Heart right ventricle (tissue), 16 donors: ENCODE results near the gene LIMS1. TPM values are rescaled to one million over a fixed set of nuclear protein-coding genes. Genes with fewer than 3 reads are reported as not detected.
A peak's percentile ranks its signal among the peaks of the same experiment; 100 is the strongest.

ENCODE experiments used
- ATAC-seq, 8 donors: fragments of 200-7000 bp; cut with Tn5 transposase; one replicate each; pipeline ENCODE4 v1.9.1; 2020; ENCODE audit warnings: mild to moderate bottlenecking in 8 of 8, moderate library complexity in 8 of 8, moderate number of reproducible peaks in 1 of 8
- DNase-seq, 2 donors: peaks; one replicate each; pipeline ENCODE4 v3.0.0-alpha.2; 2020
- H3K27ac ChIP-seq, 10 donors: fragments of 200-600 bp; sonication (generic) in 2 of 10; one replicate each; pipeline versions ENCODE4 v1.5.0 to v1.8.0; 2020 to 2022; ENCODE audit warnings: mild to moderate bottlenecking in 3 of 10
- H3K27me3 ChIP-seq, 7 donors: fragments of 200-600 bp; one replicate each; pipeline ENCODE4 v1.8.0; 2021 to 2022; ENCODE audit warnings: mild to moderate bottlenecking in 2 of 7
- H3K36me3 ChIP-seq, 9 donors: fragments of 200-600 bp; sonication (generic) in 1 of 9; one replicate each; pipeline versions ENCODE4 v1.5.0 to v1.8.0; 2020 to 2022; ENCODE audit warnings: mild to moderate bottlenecking in 2 of 9
- H3K4me1 ChIP-seq, 9 donors: fragments of 200-600 bp; sonication (generic) in 1 of 9; one replicate each; pipeline versions ENCODE4 v1.5.0 to v1.8.0; 2020 to 2022; ENCODE audit warnings: mild to moderate bottlenecking in 4 of 9
- H3K4me3 ChIP-seq, 10 donors: fragments of 200-600 bp; sonication (generic) in 2 of 10; one replicate each; pipeline versions ENCODE4 v1.5.0 to v1.8.0; 2020 to 2022; ENCODE audit warnings: mild to moderate bottlenecking in 7 of 10, moderate library complexity in 2 of 10
- H3K9me3 ChIP-seq, 11 donors: fragments of 200-600 bp in 10 of 11; sonication (generic) in 2 of 11; one replicate each; pipeline versions ENCODE4 v1.5.0 to v1.8.0; 2013 to 2022; ENCODE audit warnings: mild to moderate bottlenecking in 2 of 11, control low read depth in 1 of 11, moderate library complexity in 1 of 11
- WGBS, 2 donors: extraction: QIAGEN DNeasy Blood & Tissue Kit; methylation state at CpG; one replicate each; pipeline ENCODE4 v1.1.7; 2013; ENCODE audit warnings: inconsistent platforms in 1 of 2; 5-methylcytosine and 5-hydroxymethylcytosine counted together
- intact Hi-C, 10 donors: fragments of 100-400 bp; cut with DNase I; formaldehyde crosslinking; loops; one replicate each; pipeline versions ENCODE4 v1.11.1 to v1.14.2; 2022
- long read RNA-seq, 3 donors: library from polyadenylated mRNA; unstranded; transcript quantifications; one replicate each; pipeline ENCODE4 v2.0.0, GENCODE V29; 2020 to 2021
- polyA plus RNA-seq, 2 donors: library from polyadenylated mRNA; stranded (reverse); fragments of 200-250 nt; gene quantifications; one replicate each; pipeline ENCODE4 v1.2.3, GENCODE V29; 2013
- total RNA-seq, 10 donors: library from RNA; stranded (reverse); fragmentation: NEBNext Ultra II Directional in 3 of 10; extraction: Animal tissue kit (Norgen Biotek cat#: 25700) in 3 of 10; gene quantifications; one replicate each; pipeline versions ENCODE4 v1.2.1 to v1.2.4, GENCODE V29; 2021 to 2023
- TF ChIP-seq, protein P1 (sequence below), 9 donors: fragments of 200-600 bp; sonication (generic) in 2 of 9; IDR thresholded peaks; one replicate each; pipeline versions ENCODE4 v1.5.0 to v1.8.0; 2021 to 2022; ENCODE audit warnings: antibody characterized with exemption in 9 of 9, mild to moderate bottlenecking in 5 of 9, moderate library complexity in 1 of 9
- donor health status: Arrhythmogenic right ventricular cardiomyopathy.
- donor health status: ischemic (EF 13 %, LVEDD 7.1; RV severe dilation, severe dysfunction).
- donor health status: healthy with polysubstance abuse.
- donor health status: DM: no; HTN: yes; CAD: no.
- donor health status: DM: no; HTN: no; CAD: no.
- donor health status: ischemic (EF 25% LVEDD 6.9; RV normal size, moderate dysfunction).
- donor health status: ischemic (EF 25% LVEDD 5.7; RV mildly dilated, moderate dysfunction).
- donor health status: healthy.
- donor health status: DM: yes; HTN: yes; CAD: no.
- donor health status: Ischemic cardiomyopathy.
- donor health status: ischemic (EF 35%, LVEDD 5.7; RV mildly dilated, moderate dysfunction).
- donor health status: nonischemic (EF 11% LVEDD 7.7; RV severe dilation, severe dysfunction).
- donor health status: DM: yes; HTN: yes; CAD: no.
- donor health status: PGD.
- donor health status: ischemic (EF 29% LVEDD 5.4; RV normal size, mild dysfunction).
- donor health status: nonischemic (EF 23%, LVEDD 6.1; RV moderate dilation, normal function).

LIMS1 gene, protein sequence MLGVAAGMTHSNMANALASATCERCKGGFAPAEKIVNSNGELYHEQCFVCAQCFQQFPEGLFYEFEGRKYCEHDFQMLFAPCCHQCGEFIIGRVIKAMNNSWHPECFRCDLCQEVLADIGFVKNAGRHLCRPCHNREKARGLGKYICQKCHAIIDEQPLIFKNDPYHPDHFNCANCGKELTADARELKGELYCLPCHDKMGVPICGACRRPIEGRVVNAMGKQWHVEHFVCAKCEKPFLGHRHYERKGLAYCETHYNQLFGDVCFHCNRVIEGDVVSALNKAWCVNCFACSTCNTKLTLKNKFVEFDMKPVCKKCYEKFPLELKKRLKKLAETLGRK
- total RNA-seq (100 to 1,000 TPM in 3 of 10 donors, 10 to 100 TPM in 7; 69.7 to 122 (median 78.9) TPM), polyA plus RNA-seq (10 to 100 TPM; 18.8 to 24.4 TPM)
- long read RNA-seq, donor 1, full-length matches to known transcripts = 4 of 38 reads
- long read RNA-seq, donor 1, partial matches to known transcripts = 2 of 38 reads
- long read RNA-seq, donor 1, other reads (novel, unspliced or antisense) = 32 of 38 reads
- long read RNA-seq, donor 2, full-length matches to known transcripts = 5 of 40 reads
- long read RNA-seq, donor 2, partial matches to known transcripts = 2 of 40 reads
- long read RNA-seq, donor 2, other reads (novel, unspliced or antisense) = 33 of 40 reads
- long read RNA-seq, donor 3, full-length matches to known transcripts = 15 of 94 reads
- long read RNA-seq, donor 3, partial matches to known transcripts = 5 of 94 reads
- long read RNA-seq, donor 3, other reads (novel, unspliced or antisense) = 74 of 94 reads

DNA sequence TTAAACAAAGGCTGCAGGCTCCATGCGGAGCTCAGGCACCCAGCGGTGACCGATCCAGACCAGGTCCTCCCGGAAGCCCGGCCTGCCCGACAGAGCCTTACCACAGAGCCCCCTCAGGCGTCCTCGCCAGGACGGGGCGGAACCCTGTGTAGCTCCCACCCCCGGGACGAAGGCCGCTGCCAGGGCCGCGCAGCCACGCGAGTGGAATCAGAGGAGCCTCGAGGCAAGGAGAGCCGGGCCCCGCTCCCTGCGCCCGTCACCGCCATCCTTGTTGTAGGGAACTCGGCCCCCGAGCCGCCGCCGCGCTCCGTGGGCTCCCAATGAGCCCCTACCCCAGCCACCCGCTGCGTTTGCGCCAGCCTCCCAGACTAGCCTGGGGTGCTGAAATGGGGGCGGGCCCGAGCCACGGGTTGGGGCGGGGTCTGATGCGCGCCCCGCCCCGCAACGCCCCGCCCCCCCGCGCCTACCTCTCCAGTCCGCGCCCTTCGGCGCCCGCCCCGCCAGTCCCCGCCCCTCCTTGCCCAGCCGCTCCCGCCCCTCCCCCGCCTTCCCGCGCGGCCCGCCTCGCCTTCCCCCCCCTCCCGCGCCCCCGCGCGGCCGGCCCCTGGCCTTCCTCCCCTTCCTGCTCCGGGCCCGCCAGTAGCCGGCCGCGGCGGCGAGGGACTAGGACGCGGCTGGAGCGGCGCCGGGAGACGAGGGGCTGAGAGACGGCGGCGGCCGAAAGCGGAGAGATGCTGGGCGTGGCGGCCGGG, at the start of gene LIMS1:
LIMS1 (plus strand) TSS at position 639 of the 752 bp plus-strand sequence; CDS start at position 732, 93 bp downstream.
- no peaks in the 10 kb centered on the region for H3K9me3 ChIP-seq
- DNase-seq (peak; percentile 93 to 95), ATAC-seq (peak; percentile 96 to 99 (median 97))
- H3K36me3 ChIP-seq = no peaks in the 10 kb centered on the region
- WGBS, 2 donors = 0 to 1% methylated on average over 37 to 83 of the region's 87 CpGs
- peaks cover 4 to 31% (median 26%) of the 10 kb centered on the region in 9 donors for H3K4me1 ChIP-seq
- H3K27ac ChIP-seq = peak within 1 kb of the TSS; percentile 73 to 96 (median 89)
- no peaks in the 10 kb centered on the region for H3K27me3 ChIP-seq
- H3K4me3 ChIP-seq = peak within 1 kb of the TSS; percentile 62 to 87 (median 76)
- intact Hi-C loops = loop anchor here in 5 of 10 donors (2.0 to 10.0 kb wide), 5 partner anchors 43 to 101 kb away; no protein-coding TSS in a partner anchor
- TF ChIP-seq, protein P1, sequence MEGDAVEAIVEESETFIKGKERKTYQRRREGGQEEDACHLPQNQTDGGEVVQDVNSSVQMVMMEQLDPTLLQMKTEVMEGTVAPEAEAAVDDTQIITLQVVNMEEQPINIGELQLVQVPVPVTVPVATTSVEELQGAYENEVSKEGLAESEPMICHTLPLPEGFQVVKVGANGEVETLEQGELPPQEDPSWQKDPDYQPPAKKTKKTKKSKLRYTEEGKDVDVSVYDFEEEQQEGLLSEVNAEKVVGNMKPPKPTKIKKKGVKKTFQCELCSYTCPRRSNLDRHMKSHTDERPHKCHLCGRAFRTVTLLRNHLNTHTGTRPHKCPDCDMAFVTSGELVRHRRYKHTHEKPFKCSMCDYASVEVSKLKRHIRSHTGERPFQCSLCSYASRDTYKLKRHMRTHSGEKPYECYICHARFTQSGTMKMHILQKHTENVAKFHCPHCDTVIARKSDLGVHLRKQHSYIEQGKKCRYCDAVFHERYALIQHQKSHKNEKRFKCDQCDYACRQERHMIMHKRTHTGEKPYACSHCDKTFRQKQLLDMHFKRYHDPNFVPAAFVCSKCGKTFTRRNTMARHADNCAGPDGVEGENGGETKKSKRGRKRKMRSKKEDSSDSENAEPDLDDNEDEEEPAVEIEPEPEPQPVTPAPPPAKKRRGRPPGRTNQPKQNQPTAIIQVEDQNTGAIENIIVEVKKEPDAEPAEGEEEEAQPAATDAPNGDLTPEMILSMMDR (IDR thresholded peaks at IDR 0.05) = peak in 1 of 9 donors; percentile 28

DNA sequence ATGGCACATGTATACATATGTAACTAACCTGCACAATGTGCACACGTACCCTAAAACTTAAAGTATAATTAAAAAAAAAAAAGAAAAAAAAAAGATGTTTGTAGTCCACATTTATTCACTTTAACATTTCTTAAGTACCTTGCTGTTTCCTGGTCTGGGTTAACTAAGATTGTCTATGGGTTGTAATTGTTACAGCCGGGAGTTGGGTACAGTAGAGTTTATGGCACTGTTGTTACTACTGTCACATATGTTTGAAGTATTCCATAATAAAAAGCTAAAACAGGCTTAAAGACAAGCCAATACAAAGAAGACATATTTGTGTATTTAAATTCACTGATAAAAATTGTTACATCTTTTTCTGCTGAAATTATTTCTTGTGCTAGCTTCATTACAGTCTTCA, 49.0 kb upstream of the LIMS1 start:
- H3K27ac ChIP-seq = no peak overlapping the region
- no peaks in the 10 kb centered on the region for H3K4me1 ChIP-seq
- TF ChIP-seq, protein P1 (IDR thresholded peaks at IDR 0.05) = no peak
- peaks cover 0 to 3% (median 0%) of the 10 kb centered on the region in 11 donors for H3K9me3 ChIP-seq
- no peak for ATAC-seq
- DNase-seq = no peak
- H3K36me3 ChIP-seq = peaks cover 0 to 97% (median 40%) of the 10 kb centered on the region in 9 donors
- no peak overlapping the region for H3K4me3 ChIP-seq
- WGBS, 2 donors = 93 to 99% methylated on average over 2 of the region's 2 CpGs
- no peaks in the 10 kb centered on the region for H3K27me3 ChIP-seq
- intact Hi-C loops = no loop called here

DNA sequence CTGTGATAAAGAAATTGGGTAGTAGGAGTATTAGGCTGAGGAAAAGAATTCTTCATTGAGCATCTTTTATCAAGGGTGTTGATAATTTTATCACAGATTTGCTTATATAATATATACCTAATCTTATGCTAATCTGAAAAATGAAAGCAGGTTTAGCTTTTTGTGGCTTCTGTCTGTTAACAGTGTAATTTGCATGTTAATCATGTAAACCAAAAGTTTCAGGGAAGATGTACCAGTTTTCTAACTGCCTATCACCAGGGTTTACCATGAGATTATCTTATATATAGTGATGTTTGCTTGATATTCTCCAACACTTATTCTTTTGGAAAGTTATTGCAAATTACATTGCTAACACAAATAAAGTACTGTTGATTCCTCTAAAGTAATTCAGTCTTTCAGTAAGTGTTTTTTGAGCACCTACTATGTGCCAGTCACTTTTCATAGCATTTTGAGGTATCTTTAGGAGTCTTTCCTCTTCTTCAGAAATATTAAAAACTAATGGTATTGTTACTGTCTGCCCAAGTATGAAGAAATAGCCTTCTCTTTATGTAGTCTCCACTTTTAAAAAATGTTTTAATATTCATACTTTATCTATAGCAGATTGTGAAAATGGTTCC, 43.7 kb upstream of the LIMS1 start:
- Histone ChIP-seq H3K4me3 (no peak overlapping the region), H3K27me3 (no peaks in the 10 kb centered on the region), H3K27ac (no peak overlapping the region), H3K9me3 (no peaks in the 10 kb centered on the region), H3K36me3 (peaks cover 0 to 100% (median 32%) of the 10 kb centered on the region in 9 donors), H3K4me1 (no peaks in the 10 kb centered on the region)
- intact Hi-C loops = loop anchor here in 1 of 10 donors (10.0 kb wide), 1 partner anchor 94 kb away; no protein-coding TSS in a partner anchor
- ATAC-seq = no peak
- TF ChIP-seq, protein P1 (IDR thresholded peaks at IDR 0.05) = no peak
- DNase-seq = no peak
